H1 (cell line): Measurements from ENCODE around the gene IRF7. TPM values are rescaled to one million over a fixed set of nuclear protein-coding genes. Genes with fewer than 3 reads are reported as not detected.

Experiments used
- CTCF ChIA-PET: fragments of 300-600 bp; sonication (Branson Sonifier 250); formaldehyde crosslinking; loops from one replicate; lab custom pipeline; 2021; ENCODE audit not compliant: partially characterized antibody; lab: Charles Lee
- POLR2A ChIA-PET: fragments of 300-600 bp; sonication (Branson Sonifier 250); formaldehyde crosslinking; loops from one replicate; lab custom pipeline; 2021; ENCODE audit warnings: inconsistent platforms; ENCODE audit not compliant: partially characterized antibody; lab: Charles Lee
- DNase-seq, 2 experiments: peaks; one replicate each; pipeline versions ENCODE4 v3.0.0 to v3.0.0-alpha.2; 2010 to 2022; ENCODE audit warnings: low spot score in 2 of 2, low read depth in 1 of 2, mixed read lengths in 1 of 2
- FAIRE-seq: peaks from 2 replicates; lab custom pipeline; 2011; peaks lifted over from hg19 to GRCh38; lab: Jason Lieb, UNC
- H2AFZ ChIP-seq: 2 replicates; pipeline ENCODE4 v1.8.1; 2012; ENCODE audit warnings: low read length, inconsistent platforms
- H2AK5ac ChIP-seq: 2 replicates; pipeline ENCODE4 v1.6.1; 2013; ENCODE audit warnings: low read depth, low read length
- H2BK120ac ChIP-seq: replicated peaks from 2 replicates; pipeline ENCODE3; 2013; ENCODE audit warnings: low read depth, low read length, inconsistent platforms
- H2BK12ac ChIP-seq: 2 replicates; pipeline ENCODE4 v1.6.1; 2013; ENCODE audit warnings: low read depth, low read length
- H2BK15ac ChIP-seq: 2 replicates; pipeline ENCODE4 v1.6.1; 2013; ENCODE audit warnings: low read length
- H2BK20ac ChIP-seq: 2 replicates; pipeline ENCODE4 v1.6.1; 2013; ENCODE audit warnings: low read length
- H2BK5ac ChIP-seq: 2 replicates; pipeline ENCODE4 v1.6.1; 2013; ENCODE audit warnings: low read depth, low read length
- H3K14ac ChIP-seq: 2 replicates; pipeline ENCODE4 v1.6.1; 2013; ENCODE audit warnings: inconsistent platforms; ENCODE audit not compliant: insufficient read length
- H3K18ac ChIP-seq: 2 replicates; pipeline ENCODE4 v1.6.1; 2013; ENCODE audit warnings: low read length; ENCODE audit errors: extremely low read depth
- H3K23ac ChIP-seq: 2 replicates; pipeline ENCODE4 v1.6.1; 2013; ENCODE audit warnings: inconsistent platforms; ENCODE audit not compliant: insufficient read length
- H3K23me2 ChIP-seq: 2 replicates; pipeline ENCODE4 v1.6.1; 2013; ENCODE audit warnings: low read depth, low read length
- H3K27ac ChIP-seq: 2 replicates; pipeline ENCODE4 v1.6.1; 2011; ENCODE audit warnings: low read depth, low read length, inconsistent platforms
- H3K27me3 ChIP-seq, 4 experiments: replicated peaks in 1 of 4; 1 replicate in 1 of 4; 2 replicates in 3 of 4; pipeline versions ENCODE4 v1.6.1 to v1.8.1; 2011 to 2013; ENCODE audit warnings: low read length in 3 of 4, mild to moderate bottlenecking in 3 of 4, inconsistent platforms in 2 of 4, mixed read lengths in 2 of 4, moderate library complexity in 1 of 4; ENCODE audit not compliant: control insufficient read depth in 3 of 4, insufficient read depth in 3 of 4; ENCODE audit errors: extremely low read depth in 1 of 4
- H3K36me3 ChIP-seq, 4 experiments: 2 replicates each; pipeline versions ENCODE4 v1.6.1 to v1.8.1; 2011 to 2013; ENCODE audit warnings: mild to moderate bottlenecking in 4 of 4, low read length in 3 of 4, moderate library complexity in 2 of 4, control low read depth in 1 of 4, inconsistent platforms in 1 of 4; ENCODE audit not compliant: insufficient read depth in 4 of 4, control insufficient read depth in 2 of 4
- H3K4ac ChIP-seq: replicated peaks from 2 replicates; pipeline ENCODE3; 2013; ENCODE audit warnings: low read length, low read depth, mixed read lengths, inconsistent platforms; ENCODE audit not compliant: insufficient read length
- H3K4me1 ChIP-seq, 4 experiments: replicated peaks in 1 of 4; 1 replicate in 1 of 4; 2 replicates in 3 of 4; pipeline versions ENCODE4 v1.6.1 to v1.8.1; 2011 to 2013; ENCODE audit warnings: low read length in 3 of 4, inconsistent platforms in 2 of 4, mixed read lengths in 1 of 4; ENCODE audit not compliant: insufficient read depth in 4 of 4, control insufficient read depth in 3 of 4
- H3K4me2 ChIP-seq, 2 experiments: 2 replicates each; pipeline versions ENCODE4 v1.6.1 to v1.8.1; 2011 to 2013; ENCODE audit warnings: low read depth in 2 of 2, low read length in 2 of 2, control low read depth in 1 of 2, inconsistent platforms in 1 of 2, mild to moderate bottlenecking in 1 of 2; ENCODE audit not compliant: insufficient read depth in 1 of 2
- H3K4me3 ChIP-seq, 4 experiments: fragments of 200-600, 300-600 bp in 1 of 4; sonication (generic), shearing (Covaris generic), sonication (Bioruptor Twin) in 1 of 4; 2 replicates each; pipeline versions ENCODE4 v1.5.1 to v1.8.1; 2011 to 2016; ENCODE audit warnings: low read length in 4 of 4, low read depth in 3 of 4, control low read depth in 2 of 4, inconsistent platforms in 2 of 4, mild to moderate bottlenecking in 2 of 4, mixed read lengths in 1 of 4, moderate library complexity in 1 of 4; ENCODE audit not compliant: insufficient read depth in 2 of 4; ENCODE audit errors: extremely low read depth in 1 of 4
- H3K56ac ChIP-seq: replicated peaks from 2 replicates; pipeline ENCODE3; 2013; ENCODE audit warnings: low read depth, mild to moderate bottlenecking, mixed read lengths, low read length, inconsistent platforms; ENCODE audit not compliant: insufficient read length
- H3K79me1 ChIP-seq: 2 replicates; pipeline ENCODE4 v1.6.1; 2013; ENCODE audit warnings: low read depth, low read length, control low read depth
- H3K79me2 ChIP-seq, 2 experiments: 2 replicates each; pipeline versions ENCODE4 v1.6.1 to v1.8.1; 2012 to 2013; ENCODE audit warnings: low read length in 2 of 2, mild to moderate bottlenecking in 2 of 2, inconsistent platforms in 1 of 2; ENCODE audit not compliant: insufficient read depth in 2 of 2, control insufficient read depth in 1 of 2
- H3K9ac ChIP-seq, 4 experiments: replicated peaks in 1 of 4; 1 replicate in 1 of 4; 2 replicates in 3 of 4; pipeline versions ENCODE4 v1.6.1 to v1.8.1; 2011 to 2013; ENCODE audit warnings: low read depth in 3 of 4, low read length in 3 of 4, control low read depth in 2 of 4, mild to moderate bottlenecking in 2 of 4, moderate library complexity in 2 of 4, inconsistent platforms in 1 of 4; ENCODE audit errors: extremely low read depth in 1 of 4
- H3K9me3 ChIP-seq, 2 experiments: 2 replicates each; pipeline versions ENCODE4 v1.6.1 to v1.8.1; 2012 to 2013; ENCODE audit warnings: mild to moderate bottlenecking in 2 of 2, moderate library complexity in 2 of 2, control low read depth in 1 of 2, inconsistent platforms in 1 of 2, low read depth in 1 of 2, low read length in 1 of 2, mixed read lengths in 1 of 2; ENCODE audit not compliant: insufficient read depth in 2 of 2
- H4K20me1 ChIP-seq, 2 experiments: replicated peaks in 1 of 2; 2 replicates each; pipeline versions ENCODE3 to v1.8.1; 2011 to 2013; ENCODE audit warnings: inconsistent platforms in 2 of 2, low read length in 2 of 2, mild to moderate bottlenecking in 1 of 2; ENCODE audit not compliant: insufficient read depth in 2 of 2, control insufficient read depth in 1 of 2
- H4K5ac ChIP-seq: 2 replicates; pipeline ENCODE4 v1.6.1; 2013; ENCODE audit warnings: low read length, low read depth, mixed read lengths, inconsistent platforms; ENCODE audit not compliant: insufficient read length
- H4K8ac ChIP-seq: 2 replicates; pipeline ENCODE4 v1.8.0; 2013; ENCODE audit warnings: mild to moderate bottlenecking, moderate library complexity, low read length, inconsistent platforms; ENCODE audit not compliant: insufficient read depth; ENCODE audit errors: extremely low read depth
- H4K91ac ChIP-seq: replicated peaks from 2 replicates; pipeline ENCODE3; 2013; ENCODE audit warnings: low read length, mixed read lengths, inconsistent platforms; ENCODE audit not compliant: insufficient read length
- POU5F1 ChIP-seq: IDR thresholded peaks from 2 replicates; pipeline ENCODE4 v1.6.1; 2011; ENCODE audit warnings: low read depth, mild to moderate bottlenecking, low read length, moderate library complexity
- SP1 ChIP-seq: IDR thresholded peaks from 2 replicates; pipeline ENCODE4 v1.6.1; 2011; ENCODE audit warnings: low read depth, low read length
- WGBS, 2 experiments: shearing (Covaris generic) in 1 of 2; methylation state at CpG; one replicate each; pipeline versions ENCODE4 v1.1.6 to v1.1.7; 2013 to 2015; ENCODE audit warnings: low lambda C conversion rate in 2 of 2, mixed read lengths in 2 of 2, inconsistent platforms in 1 of 2, low coverage in 1 of 2, missing lambda C conversion rate in 1 of 2; ENCODE audit not compliant: insufficient replicate concordance in 2 of 2, insufficient coverage in 1 of 2, insufficient read length in 1 of 2; ENCODE audit errors: extremely low coverage in 1 of 2, missing lambda C conversion rate in 1 of 2; 5-methylcytosine and 5-hydroxymethylcytosine counted together
- polyA plus RNA-seq, 7 experiments: library from polyadenylated mRNA; depleted of rRNA in 3 of 7; stranded (reverse) in 5 of 7; unstranded in 2 of 7; fragments of >200 nt in 5 of 7; fragments of 200-250 nt in 2 of 7; gene quantifications; 1 replicate in 5 of 7; 2 replicates in 1 of 7; 4 replicates in 1 of 7; pipeline versions ENCODE4 v1.2.1 to v1.2.3, GENCODE V29; 2011 to 2013; ENCODE audit warnings: missing spikeins in 2 of 7, mixed read lengths in 2 of 7
- total RNA-seq: library from RNA; stranded (reverse); fragmentation: NEBNext Ultra II Directional; extraction: Animal tissue kit (Norgen Biotek cat#: 25700); gene quantifications from 2 replicates; pipeline ENCODE4 v1.2.1, GENCODE V29; 2021

Gene IRF7
- total and polyA plus RNA-seq, 2 of the 8 experiments (the other 6 are each of a cell fraction or from before 2014, with no cell fraction given): 9.1 to 9.6 TPM

- Histone ChIP-seq H2BK12ac (no peak overlapping the region), H2BK15ac (no peak overlapping the region), H4K5ac (no peak overlapping the region), H3K27me3 (no peaks in the 10 kb centered on the region), H4K20me1 (peaks cover 20 to 29% of the 10 kb centered on the region in 2 experiments), H3K18ac (no peak overlapping the region), H2BK120ac (no peak overlapping the region), H3K36me3 (peaks cover 33 to 80% (median 67%) of the 10 kb centered on the region in 4 experiments), H3K4me1 (peaks cover 0 to 7% (median 2%) of the 10 kb centered on the region in 4 experiments; a peak in 5 of 7 replicates), H2AK5ac (no peak overlapping the region), H3K14ac (no peak overlapping the region), H3K27ac (no peak overlapping the region), H3K4me2 (no peak overlapping the region), H3K23ac (no peak overlapping the region), H3K9me3 (no peaks in the 10 kb centered on the region), H4K91ac (no peak overlapping the region), H2AFZ (no peak overlapping the region), H3K4ac (no peak overlapping the region), H4K8ac (no peak overlapping the region), H3K23me2 (no peaks in the 10 kb centered on the region), H3K56ac (no peak overlapping the region), H2BK20ac (no peak overlapping the region), H3K9ac (no peak overlapping the region), H2BK5ac (no peak overlapping the region), H3K79me2 (no peaks in the 10 kb centered on the region), H3K4me3 (no peak overlapping the region), H3K79me1 (peaks cover 10% of the 10 kb centered on the region)
- CTCF ChIA-PET: interaction anchor here (0.8 to 1.7 kb wide), 5 partner anchors 15 to 235 kb away, joined by 3 to 5 read pairs (median 4); no protein-coding TSS in a partner anchor
- FAIRE-seq (no peak), DNase-seq (no peak)
- POLR2A ChIA-PET: interaction anchor here (1.0 to 1.7 kb wide), 2 partner anchors 31 to 34 kb away, joined by 4 read pairs; no protein-coding TSS in a partner anchor
- 96% methylated on average over 25 of the region's 28 CpGs; no CpG with 5 or more reads in 1 of the 2 experiments for WGBS, 2 experiments
- no peak for TF ChIP-seq SP1
- TF ChIP-seq POU5F1: no peak
Measured at GRCh38 chr11:609341-609811, 6.4 kb downstream of the IRF7 start.
